NCI-H2196 treated with DMSO at 0.1 percent for 48 hours (cell line): ENCODE data around the gene EBF3.
"Not testable (repeated sequence)": the region's sequence is repeated elsewhere in the genome, so short reads cannot be mapped to it uniquely, and the experiment has no call there.

Experiments
- DNase-seq: peaks from one replicate; lab custom pipeline; 2025; ENCODE audit not compliant: unreplicated experiment; lab: John Stamatoyannopoulos, UW

Gene EBF3

DNA sequence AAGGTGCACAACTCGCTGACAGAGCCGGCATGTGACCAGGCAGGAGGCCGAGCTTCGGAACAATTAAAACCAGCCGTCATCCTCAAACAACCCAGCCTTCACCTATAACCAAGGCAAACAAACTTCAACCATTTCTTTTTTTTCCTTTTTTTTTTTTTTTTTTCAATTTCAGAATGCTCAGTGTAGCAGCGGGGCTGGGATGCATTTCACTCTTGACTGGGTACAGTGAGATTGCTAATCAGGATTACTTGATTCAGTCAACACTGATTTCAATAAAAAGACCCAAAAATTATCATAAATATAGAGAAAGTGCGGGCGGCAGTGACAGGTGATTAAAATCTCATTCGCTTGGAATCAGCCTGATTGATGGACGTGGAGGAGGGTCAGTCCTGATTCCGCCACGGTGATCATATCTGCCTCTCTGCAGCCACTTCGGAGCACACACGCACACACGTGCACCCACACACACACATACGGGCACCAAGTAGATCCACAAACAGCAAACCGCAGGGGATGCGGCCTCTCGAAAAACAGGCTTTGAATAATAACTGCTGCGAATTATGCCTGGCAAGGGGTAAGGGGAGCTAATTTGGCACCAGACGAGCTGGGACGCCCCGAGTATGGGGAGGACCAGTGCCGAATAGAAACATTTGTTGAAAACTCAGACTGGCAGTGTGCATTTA, 31.2 kb downstream of the EBF3 start:
- no peak for DNase-seq

DNA sequence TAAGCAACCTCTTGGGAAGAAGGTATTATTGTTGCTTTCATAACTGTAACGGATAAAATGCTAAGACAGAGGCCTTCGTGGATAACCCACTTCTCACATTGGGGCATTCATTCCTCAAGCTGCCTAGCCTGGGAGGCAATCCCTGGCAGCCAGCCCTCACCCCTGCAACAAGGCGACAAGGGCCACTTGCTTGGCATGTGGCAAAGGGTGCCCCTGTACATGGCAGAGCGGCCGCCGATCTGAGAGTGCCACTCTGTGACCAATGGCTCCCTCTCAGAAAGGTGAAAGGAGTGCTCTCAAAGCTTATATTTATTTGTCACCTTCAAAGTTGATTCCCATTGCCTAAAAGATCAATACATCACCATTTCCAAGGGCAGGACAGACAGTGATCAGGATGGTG, 31.9 kb downstream of the EBF3 start:
- no peak for DNase-seq

DNA sequence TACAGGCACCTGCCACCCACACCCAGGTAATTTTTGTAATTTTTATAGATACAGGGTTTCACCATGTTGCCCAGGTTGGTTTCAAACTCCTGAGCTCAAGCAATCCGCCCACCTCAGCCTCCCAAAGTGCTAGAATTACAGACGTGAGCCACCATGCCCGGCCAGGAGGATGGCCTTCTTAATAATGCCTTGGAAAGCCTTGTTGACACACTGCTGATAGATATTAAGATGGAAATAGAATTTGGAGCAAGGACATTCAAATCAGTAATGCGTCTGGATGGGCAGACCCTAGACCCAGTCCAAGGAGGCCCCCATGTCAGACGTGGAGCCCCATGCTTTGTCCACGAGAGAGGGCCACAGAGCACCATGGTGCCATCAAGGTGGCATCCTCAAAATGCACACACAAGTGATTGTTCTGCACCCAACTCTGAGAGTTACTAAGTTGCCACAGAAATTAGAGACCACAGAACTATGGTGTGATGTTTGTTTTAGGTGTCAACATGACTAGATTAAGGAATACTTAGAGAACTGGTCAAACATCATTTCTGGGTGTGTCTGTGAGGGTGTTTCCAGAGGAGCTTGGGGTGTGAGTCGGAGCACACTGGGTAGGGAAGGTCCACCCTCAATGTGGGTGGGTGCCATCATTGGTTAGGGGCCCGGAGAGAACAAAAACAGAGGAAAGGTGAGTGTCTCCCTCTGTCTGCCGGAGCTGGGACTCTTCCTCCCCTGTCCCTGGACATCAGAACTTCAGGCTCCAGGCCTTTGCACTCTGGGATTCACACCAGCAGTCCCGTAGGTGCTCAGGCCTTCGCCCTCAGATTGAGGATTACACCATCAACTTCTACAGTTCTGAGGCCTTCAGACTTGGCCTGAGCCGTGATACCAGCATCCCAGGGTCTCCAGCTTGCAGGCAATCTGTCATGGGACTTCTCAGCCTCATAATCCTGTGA, 34.5 kb downstream of the EBF3 start:
- no peak for DNase-seq

DNA sequence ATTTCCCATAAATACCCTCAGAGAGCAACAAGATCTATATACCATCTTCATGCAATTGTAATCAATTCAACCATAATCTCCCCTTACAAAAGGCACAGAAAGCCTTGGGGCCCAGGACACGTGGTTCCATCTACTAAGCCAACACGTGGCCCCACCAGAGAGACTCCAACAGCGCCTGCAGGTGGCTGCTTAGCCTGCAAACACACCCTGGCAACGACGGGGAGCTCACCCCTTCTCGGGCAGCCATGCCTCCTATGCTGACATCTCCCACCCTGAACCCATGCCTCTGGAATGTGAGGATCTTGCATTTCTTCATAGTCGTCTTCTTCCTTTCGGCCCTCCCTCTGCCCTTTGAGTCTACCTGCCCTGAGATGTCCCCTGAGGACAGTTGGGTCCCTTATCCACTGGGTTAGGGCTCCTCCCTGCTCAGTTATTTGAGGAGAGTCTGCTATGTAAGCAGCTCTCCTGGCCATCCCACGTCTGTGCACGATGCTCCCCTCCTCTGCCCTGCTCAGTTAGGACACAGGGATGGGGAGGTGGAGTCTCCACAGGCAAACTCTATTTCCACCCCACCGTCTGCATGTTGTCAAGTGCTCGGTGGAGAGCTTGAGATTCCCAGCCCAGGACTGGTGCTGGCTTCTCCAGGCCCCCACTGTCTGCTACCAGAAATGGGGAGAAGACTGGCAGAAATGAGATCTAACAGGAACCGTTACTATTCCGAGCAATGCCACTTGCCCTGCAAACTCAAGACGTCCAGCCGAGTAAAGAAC, 36.5 kb downstream of the EBF3 start:
- DNase-seq: no peak

DNA sequence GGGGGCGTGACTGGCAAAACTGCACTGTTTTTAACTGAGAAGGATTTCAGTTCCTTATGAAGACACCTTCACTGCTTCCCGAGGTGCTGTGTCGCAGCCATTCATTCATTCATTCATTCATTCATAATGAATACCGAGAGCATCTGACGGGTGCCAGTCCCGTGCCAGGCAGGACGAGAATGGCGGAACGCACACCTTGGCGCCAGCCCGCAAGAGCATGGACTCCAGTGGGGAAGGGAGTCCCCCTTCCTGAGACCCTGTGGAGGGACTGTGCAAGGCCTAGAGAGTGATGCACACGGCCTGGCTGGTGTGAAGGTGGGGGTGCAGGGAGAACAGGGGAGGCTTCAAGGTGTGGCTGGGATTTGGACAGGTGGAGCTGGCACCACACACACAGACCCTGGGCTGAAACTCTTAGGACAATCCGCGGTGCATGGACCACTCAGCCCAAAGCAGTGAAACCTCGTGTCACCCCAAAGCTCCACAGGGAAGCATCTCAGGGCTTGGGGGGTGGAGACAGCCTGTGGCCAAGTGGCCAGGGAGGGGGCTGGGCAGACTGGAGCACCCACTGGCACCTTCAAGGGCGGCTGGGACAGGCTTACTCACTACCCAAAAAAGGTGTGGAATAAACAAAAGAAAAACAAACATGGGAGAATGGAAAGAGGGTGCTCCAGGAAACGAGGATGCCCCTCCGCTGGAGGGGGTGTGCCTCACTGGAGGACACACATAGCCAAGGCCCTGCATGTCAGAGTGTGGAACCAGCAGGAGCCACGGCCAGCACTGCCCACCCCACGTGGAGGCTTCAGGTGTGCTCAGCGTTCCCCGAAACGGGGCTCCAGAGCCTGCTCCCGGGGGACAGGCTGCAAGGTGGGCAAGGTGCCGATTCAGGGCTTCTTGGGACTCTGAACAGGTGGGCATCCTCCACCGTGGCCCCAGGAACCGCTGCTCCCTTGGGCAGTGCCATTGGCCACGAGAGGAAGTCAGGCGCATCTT, 37.7 kb downstream of the EBF3 start:
- no peak for DNase-seq

DNA sequence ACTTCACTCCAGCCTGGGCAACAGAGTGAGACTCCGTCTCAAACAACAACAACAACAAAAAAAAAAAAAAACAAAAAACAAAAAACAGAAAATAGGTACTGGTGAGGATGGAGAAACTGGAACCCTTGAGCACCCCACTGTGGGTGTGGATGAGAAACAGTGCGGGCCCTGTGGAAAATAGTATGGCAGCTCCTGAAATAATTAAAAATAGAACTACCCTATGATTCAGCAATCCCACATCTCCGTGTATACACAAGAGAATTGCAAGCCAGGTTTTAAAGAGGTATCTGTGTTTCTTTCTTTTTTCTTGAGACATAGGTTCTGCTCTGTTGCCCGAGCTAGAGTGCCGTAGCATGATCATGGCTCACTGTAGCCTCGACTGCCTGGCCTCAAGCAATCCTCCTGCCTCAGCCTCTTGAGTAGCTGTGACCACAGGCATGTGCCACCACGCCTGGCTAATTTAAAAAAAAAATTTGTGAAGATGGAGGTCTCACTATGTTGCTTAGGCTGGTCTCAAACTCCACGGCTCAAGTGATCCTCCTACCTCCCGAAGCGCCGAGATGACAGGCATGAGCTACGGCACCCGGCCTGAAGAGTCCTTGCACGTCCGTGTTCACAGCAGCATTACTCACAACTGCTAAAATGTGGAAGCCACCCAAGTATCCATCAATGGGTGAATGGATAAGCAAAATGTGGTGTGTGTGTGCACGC, 39.5 kb downstream of the EBF3 start:
- DNase-seq: no peak

DNA sequence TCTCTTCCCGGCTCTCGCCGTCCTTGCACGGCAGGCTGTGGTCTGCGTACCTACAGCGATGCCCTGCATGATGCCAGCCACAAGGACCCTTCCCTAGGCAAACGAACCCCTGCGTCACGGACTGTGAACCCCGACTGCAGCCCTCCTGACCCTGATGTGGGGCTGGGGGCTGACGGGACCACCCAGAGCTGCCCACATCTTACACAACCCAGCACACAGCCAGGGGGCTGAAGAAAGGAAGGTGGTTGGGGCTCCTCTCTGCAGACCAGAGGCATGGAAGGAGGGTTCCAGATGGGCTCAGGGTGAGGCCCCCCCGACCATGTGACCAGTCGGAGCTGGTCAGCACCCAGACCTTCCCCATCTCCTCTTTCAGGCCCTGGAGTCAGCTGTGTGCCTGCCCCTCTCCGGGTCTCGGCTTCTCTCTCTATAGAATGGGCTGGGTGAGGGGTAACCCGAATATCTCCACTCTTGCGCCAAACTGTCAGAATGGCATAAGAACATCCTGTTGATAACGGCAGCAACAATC, 41.4 kb downstream of the EBF3 start:
- no peak for DNase-seq

DNA sequence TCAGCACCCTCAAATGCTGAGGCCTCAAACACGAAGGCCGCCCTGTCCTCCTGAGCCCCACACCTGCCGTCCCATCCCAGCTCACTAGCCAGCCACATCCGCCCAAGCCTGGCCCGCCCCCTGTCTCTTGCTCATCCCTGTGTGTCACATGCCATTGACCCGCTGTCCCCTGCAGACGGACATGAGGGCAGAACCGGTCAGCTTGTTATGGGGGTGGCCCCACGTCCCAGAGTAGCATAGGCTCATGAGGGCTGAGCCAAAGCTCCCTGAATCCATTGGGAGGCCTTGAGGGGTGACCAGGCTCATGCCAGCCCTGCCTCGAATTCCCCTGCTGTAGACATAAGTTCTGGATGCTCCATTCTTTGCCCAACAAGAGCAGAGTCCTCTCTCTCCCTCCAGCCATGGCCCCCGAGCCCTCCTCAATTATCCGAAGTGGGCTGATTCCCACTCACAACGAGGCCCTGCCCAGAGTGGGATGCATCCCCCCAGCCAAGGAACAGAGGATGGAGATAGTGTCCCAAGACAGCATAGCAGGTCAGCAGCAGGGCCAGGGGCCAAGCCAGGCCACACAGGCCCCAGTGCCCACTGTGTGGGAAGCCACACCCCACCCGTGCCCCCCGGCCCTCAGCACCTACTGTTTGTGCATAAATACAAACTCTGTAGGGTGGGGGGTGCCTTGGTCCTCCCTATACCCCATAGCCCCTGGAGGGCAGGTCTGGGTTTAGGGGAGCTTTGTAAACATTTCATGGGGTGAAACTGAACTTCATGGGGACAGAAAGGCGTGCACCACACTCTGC, 42.1 kb downstream of the EBF3 start:
- no peak for DNase-seq

DNA sequence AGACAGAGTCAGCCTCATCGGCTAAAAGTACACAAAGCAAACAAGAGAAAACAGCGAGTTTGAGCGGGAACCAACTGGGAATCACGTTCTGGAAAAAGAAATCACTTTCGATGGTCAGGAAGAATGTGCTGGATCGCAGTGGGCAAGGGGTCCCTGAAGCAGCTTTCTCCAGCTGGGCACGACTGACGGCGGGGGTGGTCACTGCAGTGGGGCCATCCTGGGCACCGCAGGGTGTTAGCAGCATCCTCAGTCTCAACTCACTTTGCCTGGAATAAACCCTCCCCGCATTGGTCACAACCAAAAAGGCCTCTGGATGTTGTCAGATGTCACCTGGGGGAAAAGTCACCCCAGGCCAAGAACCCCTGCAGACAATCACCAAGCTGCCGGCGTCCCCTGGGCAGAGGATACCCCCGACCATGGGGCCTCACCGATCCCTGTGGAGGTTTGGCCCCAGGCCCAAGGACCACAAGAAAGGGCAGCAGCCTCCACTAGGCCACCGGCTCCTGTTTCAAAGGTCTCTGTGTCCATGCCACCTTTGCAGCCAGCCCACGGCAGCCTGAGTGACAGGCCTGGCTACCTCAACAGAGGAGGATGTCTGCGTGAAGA, 42.9 kb downstream of the EBF3 start:
- DNase-seq: no peak

DNA sequence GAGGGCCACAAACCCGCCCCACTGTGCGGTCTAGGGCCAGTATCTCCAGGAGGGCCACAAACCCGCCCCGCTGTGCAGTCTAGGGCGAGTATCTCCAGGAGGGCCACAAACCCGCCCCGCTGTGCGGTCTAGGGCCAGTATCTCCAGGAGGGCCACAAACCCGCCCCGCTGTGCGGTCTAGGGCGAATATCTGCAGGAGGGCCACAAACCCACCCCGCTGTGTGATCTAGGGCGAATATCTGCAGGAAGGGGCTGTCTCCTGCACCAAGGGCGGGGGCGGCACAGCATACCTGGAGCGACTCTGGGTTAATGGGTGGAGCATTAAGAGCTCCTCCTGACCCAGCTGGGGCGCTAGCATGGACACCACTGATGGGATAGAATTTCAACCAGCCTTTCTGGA, 43.9 kb downstream of the EBF3 start:
- not testable (repeated sequence) for DNase-seq

DNA sequence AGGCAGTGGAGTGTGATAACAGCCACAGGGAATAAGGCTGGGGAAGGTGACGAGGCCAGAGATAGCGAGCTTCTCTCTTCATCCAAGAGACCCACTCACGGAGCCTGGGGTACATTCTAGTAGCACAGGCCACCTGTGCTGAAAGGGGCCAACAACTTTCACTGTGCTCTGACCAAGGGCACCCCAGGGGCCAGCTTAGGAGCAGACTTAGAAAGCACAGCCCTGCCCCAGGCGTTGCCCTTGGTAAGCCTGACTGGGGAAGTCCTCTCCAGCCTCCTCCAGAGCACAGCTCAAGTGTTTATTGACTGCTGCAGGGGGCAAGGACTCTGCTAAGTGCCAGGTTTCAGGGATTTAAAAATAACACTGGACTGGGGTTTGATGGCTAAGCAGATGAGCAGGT, 44.7 kb downstream of the EBF3 start:
- DNase-seq: no peak

DNA sequence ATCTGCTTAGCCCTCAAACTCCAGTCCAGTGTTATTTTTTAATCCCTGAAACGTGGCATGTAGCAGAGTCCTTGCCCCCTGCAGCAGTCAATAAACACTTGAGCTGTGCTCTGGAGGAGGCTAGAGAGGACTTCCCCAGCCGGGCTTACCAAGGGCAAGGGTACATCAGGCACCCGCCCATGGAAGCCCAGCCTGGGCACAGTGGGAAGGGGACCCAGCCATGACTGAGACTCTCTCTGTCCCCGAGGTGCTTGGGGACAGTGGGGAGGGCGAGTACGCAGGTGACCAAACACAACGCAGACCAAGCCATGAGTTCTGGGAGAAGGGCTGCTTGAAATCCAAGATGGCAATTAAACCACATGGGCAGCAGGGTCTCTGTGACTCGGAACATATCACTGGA, 45.2 kb downstream of the EBF3 start:
- DNase-seq: no peak

DNA sequence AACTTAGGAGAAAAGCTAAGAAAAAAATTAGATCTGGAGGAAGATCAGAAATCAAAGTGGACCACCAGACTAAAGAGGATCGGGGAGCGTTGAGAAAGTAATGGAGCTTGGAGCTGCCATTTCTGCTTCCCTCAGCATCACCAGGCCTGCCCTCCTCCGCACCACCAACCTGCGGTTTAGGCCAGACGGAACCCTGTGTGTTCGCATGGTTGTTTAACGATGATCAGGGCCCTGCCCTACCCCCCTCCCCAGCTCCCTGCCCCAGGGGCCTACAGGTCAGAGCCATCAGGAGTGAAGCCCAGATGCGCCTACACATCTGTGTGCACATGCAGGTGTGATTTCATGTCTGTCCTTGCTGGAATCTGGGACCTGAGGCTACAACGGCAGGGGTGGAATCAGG, 45.7 kb downstream of the EBF3 start:
- no peak for DNase-seq

DNA sequence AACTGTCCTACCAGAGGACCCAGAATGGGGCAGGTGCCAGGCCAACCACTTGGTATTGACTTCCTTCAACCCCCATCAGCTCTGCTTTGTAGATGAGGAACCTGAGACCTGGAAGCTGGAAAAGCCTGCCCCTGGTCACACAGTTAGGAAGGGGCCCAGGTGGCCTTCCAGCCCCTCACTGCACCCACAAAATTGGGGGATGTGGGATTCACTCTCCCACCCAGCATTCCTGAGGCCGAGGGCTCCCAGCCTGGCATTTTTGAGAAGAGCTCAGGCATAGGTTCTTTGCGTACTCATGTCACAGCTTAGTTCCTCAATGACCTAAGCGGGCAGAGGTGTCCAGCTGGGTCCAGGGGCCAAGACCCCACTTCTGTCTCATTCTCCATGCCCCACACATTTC, 46.1 kb downstream of the EBF3 start:
- DNase-seq: no peak

DNA sequence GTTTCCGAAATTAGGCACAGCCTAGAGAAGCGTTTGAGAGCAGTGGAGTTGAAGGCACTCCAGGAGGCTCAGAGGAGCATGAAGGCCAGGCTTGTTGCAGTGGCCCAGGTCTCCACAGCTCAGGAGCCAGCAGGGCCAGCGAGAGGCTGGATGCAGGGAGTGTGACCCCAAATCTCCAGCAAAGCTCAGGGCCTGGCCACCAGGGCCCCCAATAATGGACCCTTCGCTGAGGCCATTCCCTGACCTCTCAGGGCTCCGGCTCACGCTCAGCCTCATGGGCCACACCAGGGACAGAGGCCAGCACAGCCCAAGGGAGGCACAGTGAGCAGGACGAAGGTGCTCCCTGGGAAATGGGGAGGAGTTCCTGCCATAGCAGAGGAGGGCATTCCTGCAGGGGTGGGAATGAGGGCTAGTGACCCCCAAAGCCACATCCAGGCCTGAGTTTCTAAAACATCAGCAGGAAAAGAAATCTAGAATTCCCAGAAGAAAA, 47.5 kb downstream of the EBF3 start:
- no peak for DNase-seq

DNA sequence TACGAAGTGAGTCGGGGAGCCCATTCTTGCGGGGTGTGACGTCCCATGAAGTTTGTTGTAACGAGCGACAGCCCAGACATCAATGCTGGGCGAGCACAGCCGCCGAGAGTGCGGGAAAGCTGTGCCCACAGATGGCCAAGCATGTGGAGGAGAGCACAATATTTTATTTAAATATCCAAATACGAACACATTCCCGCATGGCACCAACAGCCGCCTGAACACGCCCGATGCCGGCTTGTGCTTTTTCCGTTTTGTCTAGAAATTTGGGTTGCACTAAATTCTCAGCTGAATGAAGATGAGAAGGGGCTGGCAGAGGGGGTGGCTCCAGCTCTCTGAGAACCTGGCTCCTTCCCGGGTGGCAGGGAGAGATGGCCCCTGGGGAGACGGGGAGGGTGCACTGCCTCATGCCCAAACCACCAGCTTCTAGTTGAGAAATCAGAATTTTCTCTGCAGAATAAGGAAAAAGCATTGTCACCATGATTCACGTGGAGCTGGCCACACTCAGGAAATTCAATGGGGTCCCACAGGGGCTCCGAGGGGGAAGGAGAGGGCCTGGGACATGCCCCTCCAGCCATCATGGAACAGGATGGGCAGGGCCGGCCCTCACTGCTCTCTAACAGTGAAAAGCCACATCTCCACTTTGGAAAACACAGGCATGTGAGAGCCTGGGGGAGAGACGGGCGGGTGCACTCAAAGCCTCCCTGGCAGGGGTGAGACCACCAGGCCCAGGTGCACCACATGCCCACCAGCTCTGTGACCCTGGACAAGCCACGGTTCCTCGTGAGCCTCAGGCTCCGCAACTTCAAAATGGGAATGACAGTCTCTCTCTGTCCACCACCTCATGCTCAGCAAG, 48.3 kb downstream of the EBF3 start:
- no peak for DNase-seq

DNA sequence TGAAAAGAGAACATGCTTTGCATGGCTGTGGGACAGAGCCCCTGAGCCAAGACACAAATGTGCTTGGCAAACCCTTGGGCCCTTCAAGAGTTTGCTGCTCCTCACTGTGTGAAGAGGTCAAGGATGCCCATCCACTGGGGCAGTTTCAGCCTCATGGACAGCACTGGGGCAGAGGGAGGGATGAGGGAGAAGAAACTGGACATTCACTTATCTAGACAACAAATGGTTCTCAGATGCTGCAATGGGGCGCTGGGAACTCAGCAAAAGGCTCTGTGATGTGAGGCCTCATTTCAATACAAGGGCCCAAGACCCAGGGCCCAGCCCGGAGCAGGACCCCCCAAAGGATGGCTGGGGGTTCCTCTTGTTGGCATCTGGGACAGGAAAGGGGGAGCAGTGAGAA, 49.1 kb downstream of the EBF3 start:
- no peak for DNase-seq
